Activated CD8-positive, alpha-beta memory T cell treated with anti-CD3 and anti-CD28 coated beads for 48 hours (primary cell): Measurements from ENCODE around the gene CAP2.

ENCODE experiments used
- DNase-seq, 3 experiments: peaks; one replicate each; pipeline ENCODE4 v3.0.0-alpha.2; 2020; ENCODE audit warnings: low read depth in 2 of 3, low spot score in 2 of 3

CAP2 gene

GRCh38 chr6:17392978-17393891 lies at the start of gene CAP2:
Gene CAP2 (plus strand): TSS chr6:17393595. CDS start chr6:17421556, 27,961 bp downstream.
- no peak for DNase-seq

- DNase-seq: no peak
Observed at GRCh38 chr6:17347012-17347411, 46.4 kb upstream of the CAP2 start.

- DNase-seq: no peak
Observed at GRCh38 chr6:17349427-17349826, 44.0 kb upstream of the CAP2 start.

- DNase-seq: no peak
Observed at GRCh38 chr6:17352302-17352701, 41.1 kb upstream of the CAP2 start.

GRCh38 chr6:17353440-17354175 lies 39.8 kb upstream of the CAP2 start:
- no peak for DNase-seq

GRCh38 chr6:17354700-17355403 lies 38.5 kb upstream of the CAP2 start:
- no peak for DNase-seq

GRCh38 chr6:17355404-17355774 lies 38.0 kb upstream of the CAP2 start:
- DNase-seq: no peak

- no peak for DNase-seq
Observed at GRCh38 chr6:17358515-17358914, 34.9 kb upstream of the CAP2 start.

- DNase-seq: no peak
Observed at GRCh38 chr6:17360564-17360963, 32.8 kb upstream of the CAP2 start.

GRCh38 chr6:17361013-17361412 lies 32.4 kb upstream of the CAP2 start:
- DNase-seq: no peak

- no peak for DNase-seq
Observed at GRCh38 chr6:17365961-17366360, 27.4 kb upstream of the CAP2 start.

- no peak for DNase-seq
Observed at GRCh38 chr6:17367868-17368267, 25.5 kb upstream of the CAP2 start.

GRCh38 chr6:17381424-17382147 lies 11.8 kb upstream of the CAP2 start:
- DNase-seq: no peak

GRCh38 chr6:17385660-17386059 lies 7.7 kb upstream of the CAP2 start:
- no peak for DNase-seq

- no peak for DNase-seq
Observed at GRCh38 chr6:17388365-17388764, 5.0 kb upstream of the CAP2 start.

- no peak for DNase-seq
Observed at GRCh38 chr6:17389274-17389847, 4.0 kb upstream of the CAP2 start.

- DNase-seq: no peak
Observed at GRCh38 chr6:17390276-17390675, 3.1 kb upstream of the CAP2 start.

GRCh38 chr6:17391976-17392375 lies 1.4 kb upstream of the CAP2 start:
- no peak for DNase-seq

GRCh38 chr6:17393892-17394631 lies 667 bp downstream of the CAP2 start:
- DNase-seq: peak in 2 of 3 experiments; percentile 0 to 6

GRCh38 chr6:17395112-17395511 lies 1.7 kb downstream of the CAP2 start:
- DNase-seq: no peak
